Endodermal cell (in vitro differentiated cells): ENCODE measurements around the gene TENT5C. TPM values are rescaled to one million over a fixed set of nuclear protein-coding genes. Genes with fewer than 3 reads are reported as not detected.
"Not testable (repeated sequence)": the region's sequence is repeated elsewhere in the genome, so short reads cannot be mapped to it uniquely, and the experiment has no call there.

Experiments
- DNase-seq: peaks from one replicate; pipeline ENCODE4 v3.0.0-alpha.2; 2017
- H3K27ac ChIP-seq: 2 replicates; pipeline ENCODE4 v1.5.1; 2013; ENCODE audit warnings: mild to moderate bottlenecking, low read depth, low read length, moderate library complexity
- H3K27me3 ChIP-seq: 2 replicates; pipeline ENCODE4 v1.6.1; 2013; ENCODE audit warnings: mild to moderate bottlenecking, low read length, moderate library complexity; ENCODE audit not compliant: insufficient read depth, control insufficient read depth, poor library complexity, severe bottlenecking
- H3K36me3 ChIP-seq: 2 replicates; pipeline ENCODE4 v1.7.0; 2013; ENCODE audit warnings: mild to moderate bottlenecking, low read length, moderate library complexity; ENCODE audit not compliant: control insufficient read depth, insufficient read depth
- H3K4me1 ChIP-seq: one replicate; pipeline ENCODE4 v1.7.0; 2013; ENCODE audit warnings: low read length; ENCODE audit not compliant: control insufficient read depth, insufficient read depth
- H3K4me3 ChIP-seq: 2 replicates; pipeline ENCODE4 v1.5.1; 2013; ENCODE audit warnings: mild to moderate bottlenecking, low read length, moderate library complexity
- H3K9ac ChIP-seq: 2 replicates; pipeline ENCODE4 v1.6.1; 2013; ENCODE audit warnings: mild to moderate bottlenecking, low read length, moderate library complexity; ENCODE audit not compliant: poor library complexity, severe bottlenecking; ENCODE audit errors: extremely low read depth
- H3K9me3 ChIP-seq: 2 replicates; pipeline ENCODE4 v1.6.1; 2013; ENCODE audit warnings: mild to moderate bottlenecking, low read length, moderate library complexity; ENCODE audit not compliant: control insufficient read depth
- H3K27ac Mint-ChIP-seq: 2 replicates; pipeline ENCODE4 v1.8.0; 2020; ENCODE audit warnings: mixed read lengths
- H3K27me3 Mint-ChIP-seq: 2 replicates; pipeline ENCODE4 v1.8.0; 2021; ENCODE audit warnings: mild to moderate bottlenecking, mixed read lengths; ENCODE audit not compliant: insufficient read depth
- H3K36me3 Mint-ChIP-seq: 2 replicates; pipeline ENCODE4 v1.8.0; 2020; ENCODE audit warnings: low read depth, mixed read lengths
- H3K4me1 Mint-ChIP-seq: 2 replicates; pipeline ENCODE4 v1.8.0; 2020; ENCODE audit warnings: mixed read lengths
- H3K4me3 Mint-ChIP-seq: 2 replicates; pipeline ENCODE4 v1.8.0; 2020; ENCODE audit warnings: mild to moderate bottlenecking, moderate library complexity, mixed read lengths
- H3K9me3 Mint-ChIP-seq: 2 replicates; pipeline ENCODE4 v1.8.0; 2020; ENCODE audit warnings: mild to moderate bottlenecking, mixed read lengths
- WGBS, 2 experiments: methylation state at CpG; one replicate each; pipeline versions ENCODE4 v1.1.5 to v1.1.7; 2013; ENCODE audit warnings: missing lambda C conversion rate in 2 of 2, mixed read lengths in 1 of 2; ENCODE audit not compliant: insufficient coverage in 1 of 2, insufficient read length in 1 of 2; 5-methylcytosine and 5-hydroxymethylcytosine counted together
- long read RNA-seq, 4 experiments: library from polyadenylated mRNA in 2 of 4; library from RNA in 1 of 4; library from capped mRNA in 1 of 4; stranded (forward) in 3 of 4; unstranded in 1 of 4; transcript quantifications; one replicate each; pipeline ENCODE4 v2.0.0, GENCODE V29; 2020 to 2021; ENCODE audit warnings: inconsistent platforms in 1 of 4
- polyA plus RNA-seq, 2 experiments: library from polyadenylated mRNA; stranded (reverse); fragments of 50-300 nt; gene quantifications; one replicate each; pipeline ENCODE4 v1.2.3, GENCODE V29; 2013
- total RNA-seq, 2 donors: library from RNA; stranded (reverse); fragmentation: NEBNext Ultra II Directional in 1 of 2; extraction: Animal tissue kit (Norgen Biotek cat#: 25700) in 1 of 2; gene quantifications; 2 replicates in 1 of 2; 3 replicates in 1 of 2; pipeline ENCODE4 v1.2.1, GENCODE V29; 2021
- TF ChIP-seq, protein P1 (sequence below): fragments of 200-600 bp; sonication (generic); conservative IDR thresholded peaks from 2 replicates; pipeline ENCODE4 v1.5.0; 2021; ENCODE audit warnings: antibody characterized with exemption, mild to moderate bottlenecking

Gene TENT5C
- total RNA-seq, result 1 to 10 TPM; 1.0 to 1.4 TPM
- 0.61 TPM for polyA plus RNA-seq (2013, experiment 1 of 2)
- polyA plus RNA-seq (2013, experiment 2 of 2), result 0.50 TPM
- long read RNA-seq, experiment 1, partial matches to known transcripts, result 0 of 1 reads
- long read RNA-seq, experiment 1, other reads (novel, unspliced or antisense), result 1 of 1 reads
- long read RNA-seq, experiment 2, full-length matches to known transcripts, result 5 of 5 reads
- long read RNA-seq, experiment 2, partial matches to known transcripts, result 0 of 5 reads
- long read RNA-seq, experiment 2, other reads (novel, unspliced or antisense), result 0 of 5 reads
- long read RNA-seq, experiment 3, full-length matches to known transcripts, result 10 of 11 reads
- long read RNA-seq, experiment 3, partial matches to known transcripts, result 0 of 11 reads
- long read RNA-seq, experiment 3, other reads (novel, unspliced or antisense), result 1 of 11 reads
- long read RNA-seq, experiment 4, partial matches to known transcripts, result 0 of 1 reads
- long read RNA-seq, experiment 4, other reads (novel, unspliced or antisense), result 1 of 1 reads

DNA sequence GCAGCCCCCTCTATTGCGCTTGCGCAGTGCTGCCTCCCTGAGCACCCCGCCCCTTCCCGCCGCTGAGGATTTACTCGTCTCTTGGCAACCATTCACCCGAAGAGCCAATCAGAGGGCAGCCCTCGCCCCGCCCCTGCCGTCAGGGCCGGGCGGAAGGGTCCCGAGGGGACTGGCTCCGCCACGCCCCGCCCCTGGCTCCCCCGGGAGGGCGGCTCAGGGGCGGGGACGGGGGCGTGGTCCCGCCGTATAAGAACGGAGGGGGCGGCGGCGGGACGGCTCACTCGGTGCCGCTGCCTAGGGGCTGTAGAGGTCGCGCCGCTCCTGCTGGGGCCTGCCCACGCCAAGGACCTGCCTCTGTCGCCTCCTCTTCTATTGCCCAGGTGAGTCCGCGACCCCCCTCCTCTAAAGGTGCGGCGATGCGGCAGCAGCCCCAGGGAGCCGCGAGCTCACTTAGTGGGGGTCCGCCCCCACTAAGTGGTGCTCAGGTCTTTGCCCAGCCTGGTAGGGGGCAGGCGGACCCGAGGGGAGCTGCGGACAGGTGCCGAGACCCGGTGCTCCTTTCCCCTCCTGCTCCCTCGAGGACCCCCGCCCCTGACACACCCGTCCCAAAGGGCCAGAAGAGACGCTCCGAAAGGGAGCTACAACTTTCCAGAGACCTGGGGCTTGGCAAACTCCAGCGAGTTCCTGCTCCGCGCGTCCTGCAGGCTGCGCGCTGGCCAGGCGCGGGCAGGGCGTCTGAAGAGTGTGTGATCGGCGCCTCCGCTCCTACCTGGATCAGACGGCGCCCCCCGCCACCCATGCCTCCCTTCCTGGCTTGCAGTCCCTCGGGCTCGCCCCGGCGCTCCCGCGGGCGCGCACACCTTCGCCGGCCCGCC, at the start of gene TENT5C:
TSS of gene TENT5C (plus strand) at position 275 of the 875 bp plus-strand sequence. CDS start 16,821 bp downstream, outside the sequence.
- peaks cover 49% of the 10 kb centered on the region for H3K27me3 Mint-ChIP-seq
- peak; percentile 99 for DNase-seq
- H3K4me1 ChIP-seq, result peaks cover 5% of the 10 kb centered on the region
- no peaks in the 10 kb centered on the region for H3K36me3 Mint-ChIP-seq
- H3K27ac Mint-ChIP-seq, result peak within 1 kb of the TSS; percentile 97
- peak within 1 kb of the TSS; percentile 87 for H3K4me3 Mint-ChIP-seq
- peak within 1 kb of the TSS; percentile 91 for H3K4me3 ChIP-seq
- H3K4me1 Mint-ChIP-seq, result peaks cover 19% of the 10 kb centered on the region
- H3K9me3 ChIP-seq, result no peaks in the 10 kb centered on the region
- TF ChIP-seq, protein P1, sequence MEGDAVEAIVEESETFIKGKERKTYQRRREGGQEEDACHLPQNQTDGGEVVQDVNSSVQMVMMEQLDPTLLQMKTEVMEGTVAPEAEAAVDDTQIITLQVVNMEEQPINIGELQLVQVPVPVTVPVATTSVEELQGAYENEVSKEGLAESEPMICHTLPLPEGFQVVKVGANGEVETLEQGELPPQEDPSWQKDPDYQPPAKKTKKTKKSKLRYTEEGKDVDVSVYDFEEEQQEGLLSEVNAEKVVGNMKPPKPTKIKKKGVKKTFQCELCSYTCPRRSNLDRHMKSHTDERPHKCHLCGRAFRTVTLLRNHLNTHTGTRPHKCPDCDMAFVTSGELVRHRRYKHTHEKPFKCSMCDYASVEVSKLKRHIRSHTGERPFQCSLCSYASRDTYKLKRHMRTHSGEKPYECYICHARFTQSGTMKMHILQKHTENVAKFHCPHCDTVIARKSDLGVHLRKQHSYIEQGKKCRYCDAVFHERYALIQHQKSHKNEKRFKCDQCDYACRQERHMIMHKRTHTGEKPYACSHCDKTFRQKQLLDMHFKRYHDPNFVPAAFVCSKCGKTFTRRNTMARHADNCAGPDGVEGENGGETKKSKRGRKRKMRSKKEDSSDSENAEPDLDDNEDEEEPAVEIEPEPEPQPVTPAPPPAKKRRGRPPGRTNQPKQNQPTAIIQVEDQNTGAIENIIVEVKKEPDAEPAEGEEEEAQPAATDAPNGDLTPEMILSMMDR, result no peak
- peaks cover 43% of the 10 kb centered on the region for H3K27me3 ChIP-seq
- WGBS, 2 experiments, result 0% methylated on average over 5 to 79 of the region's 79 CpGs
- no peaks in the 10 kb centered on the region for H3K9me3 Mint-ChIP-seq
- peak within 1 kb of the TSS; percentile 61 for H3K9ac ChIP-seq
- no peak within 1 kb of the TSS for H3K27ac ChIP-seq
- H3K36me3 ChIP-seq, result no peaks in the 10 kb centered on the region

DNA sequence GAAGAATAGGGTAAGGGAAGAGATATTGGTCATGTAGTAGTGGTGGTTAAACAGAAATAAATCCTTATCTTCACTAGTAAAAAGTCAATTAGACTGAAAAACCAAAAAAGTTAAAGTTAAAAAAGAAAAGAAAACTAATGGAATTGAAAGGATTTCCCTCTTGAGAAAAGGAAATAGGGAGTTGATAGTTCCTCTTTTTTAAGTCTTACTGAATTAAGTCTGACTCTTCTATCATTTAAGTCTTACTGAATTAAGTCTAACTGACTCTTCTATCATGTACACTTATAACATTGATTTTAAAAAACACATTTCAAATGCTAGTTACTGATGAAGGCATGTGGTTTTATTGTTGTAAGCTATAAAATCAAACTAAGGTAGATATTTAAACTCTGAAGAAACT, 49.5 kb upstream of the TENT5C start:
- no peak overlapping the region for H3K27ac Mint-ChIP-seq

DNA sequence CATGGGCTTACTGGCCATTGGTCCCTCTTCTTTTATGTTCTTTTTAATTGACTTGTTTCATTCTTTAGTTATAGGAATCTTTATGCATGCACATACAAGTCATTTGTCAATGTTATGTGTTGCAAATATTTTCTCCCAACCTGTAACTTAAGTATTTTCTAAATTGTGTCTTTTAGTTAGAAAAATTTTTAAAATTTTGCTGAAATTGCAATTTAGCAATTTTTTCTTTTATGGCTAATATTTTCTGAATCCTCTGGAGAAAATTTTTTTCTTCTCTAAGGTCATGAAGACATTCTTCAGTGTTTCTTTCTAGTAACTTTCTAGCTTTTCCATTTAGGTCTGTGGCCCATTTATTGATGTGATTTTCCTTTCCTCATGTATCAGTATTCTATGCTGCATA, 48.9 kb upstream of the TENT5C start:
- Histone ChIP-seq H3K36me3 (no peaks in the 10 kb centered on the region), H3K4me1 (no peaks in the 10 kb centered on the region), H3K9ac (no peak overlapping the region), H3K27me3 (no peaks in the 10 kb centered on the region), H3K27ac (no peak overlapping the region), H3K4me3 (no peak overlapping the region), H3K9me3 (no peaks in the 10 kb centered on the region)
- Mint-ChIP-seq H3K4me1 (peaks cover 4% of the 10 kb centered on the region), H3K27ac (no peak overlapping the region), H3K36me3 (peaks cover 2% of the 10 kb centered on the region), H3K27me3 (peaks cover 20% of the 10 kb centered on the region), H3K9me3 (peaks cover 30% of the 10 kb centered on the region), H3K4me3 (no peak overlapping the region)
- TF ChIP-seq, protein P1, result no peak
- DNase-seq, result no peak

More for the DNA sequence above, 49.5 kb upstream of the TENT5C start:
- H3K27ac ChIP-seq, result no peak overlapping the region
- TF ChIP-seq, protein P1, result no peak
- Mint-ChIP-seq H3K9me3 (peaks cover 30% of the 10 kb centered on the region), H3K27me3 (peaks cover 20% of the 10 kb centered on the region), H3K4me3 (no peak overlapping the region), H3K4me1 (no peaks in the 10 kb centered on the region), H3K36me3 (peaks cover 2% of the 10 kb centered on the region)
- no peak for DNase-seq
- no peaks in the 10 kb centered on the region for H3K27me3 ChIP-seq
- no peaks in the 10 kb centered on the region for H3K4me1 ChIP-seq
- H3K36me3 ChIP-seq, result no peaks in the 10 kb centered on the region
- no peaks in the 10 kb centered on the region for H3K9me3 ChIP-seq
- H3K4me3 ChIP-seq, result no peak overlapping the region
- H3K9ac ChIP-seq, result no peak overlapping the region

DNA sequence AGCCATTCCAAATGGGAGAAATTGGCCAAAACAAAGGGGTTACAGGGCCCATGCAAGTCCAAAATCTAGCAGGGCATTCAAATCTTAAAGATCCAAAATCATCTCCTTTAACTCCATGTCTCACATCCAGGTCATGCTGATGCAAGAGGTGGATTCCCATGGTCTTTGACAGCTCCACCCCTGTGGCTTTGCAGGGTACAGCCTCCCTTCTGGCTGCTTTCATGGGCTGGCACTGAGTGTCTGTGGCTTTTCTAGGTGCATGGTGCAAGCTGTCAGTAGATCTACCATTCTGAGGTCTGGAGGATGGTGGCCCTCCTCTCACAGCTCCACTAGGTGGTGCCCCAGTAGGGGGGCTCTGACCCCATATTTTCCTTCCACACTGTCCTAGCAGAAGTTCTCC, 47.4 kb upstream of the TENT5C start:
- H3K27ac Mint-ChIP-seq, H3K27ac ChIP-seq, H3K4me1 Mint-ChIP-seq, H3K4me3 ChIP-seq, H3K36me3 Mint-ChIP-seq, H3K9ac ChIP-seq, H3K4me3 Mint-ChIP-seq, H3K4me1 ChIP-seq, H3K9me3 ChIP-seq, DNase-seq, H3K27me3 ChIP-seq, H3K36me3 ChIP-seq: not testable (repeated sequence)
- H3K9me3 Mint-ChIP-seq, result peaks cover 27% of the 10 kb centered on the region
- peaks cover 31% of the 10 kb centered on the region for H3K27me3 Mint-ChIP-seq
